Gastroesophageal sphincter (tissue), 3 donors: ENCODE results near the gene C17orf107.

Experiments used
- EP300 ChIP-seq: sonication (generic); formaldehyde crosslinking; IDR thresholded peaks from one replicate; pipeline ENCODE4 v1.6.1; 2017; ENCODE audit warnings: antibody characterized with exemption, mild to moderate bottlenecking
- POLR2A ChIP-seq, 2 donors: fragments of 450-650 bp; IDR thresholded peaks; one replicate each; pipeline ENCODE4 v1.6.1; 2017; ENCODE audit warnings: antibody characterized with exemption in 2 of 2, mild to moderate bottlenecking in 2 of 2, moderate library complexity in 1 of 2
- POLR2AphosphoS5 ChIP-seq: sonication (generic); formaldehyde crosslinking; IDR thresholded peaks from one replicate; pipeline ENCODE4 v1.6.1; 2017; ENCODE audit warnings: antibody characterized with exemption
- TF ChIP-seq, protein P1 (sequence below), 4 experiments: fragments of 200-600 bp in 2 of 4; fragments of 450-650 bp in 2 of 4; sonication (generic) in 1 of 4; IDR thresholded peaks; one replicate each; pipeline ENCODE4 v1.5.1; 2017 to 2019; ENCODE audit warnings: antibody characterized with exemption in 4 of 4, mild to moderate bottlenecking in 2 of 4, moderate library complexity in 2 of 4

DNA sequence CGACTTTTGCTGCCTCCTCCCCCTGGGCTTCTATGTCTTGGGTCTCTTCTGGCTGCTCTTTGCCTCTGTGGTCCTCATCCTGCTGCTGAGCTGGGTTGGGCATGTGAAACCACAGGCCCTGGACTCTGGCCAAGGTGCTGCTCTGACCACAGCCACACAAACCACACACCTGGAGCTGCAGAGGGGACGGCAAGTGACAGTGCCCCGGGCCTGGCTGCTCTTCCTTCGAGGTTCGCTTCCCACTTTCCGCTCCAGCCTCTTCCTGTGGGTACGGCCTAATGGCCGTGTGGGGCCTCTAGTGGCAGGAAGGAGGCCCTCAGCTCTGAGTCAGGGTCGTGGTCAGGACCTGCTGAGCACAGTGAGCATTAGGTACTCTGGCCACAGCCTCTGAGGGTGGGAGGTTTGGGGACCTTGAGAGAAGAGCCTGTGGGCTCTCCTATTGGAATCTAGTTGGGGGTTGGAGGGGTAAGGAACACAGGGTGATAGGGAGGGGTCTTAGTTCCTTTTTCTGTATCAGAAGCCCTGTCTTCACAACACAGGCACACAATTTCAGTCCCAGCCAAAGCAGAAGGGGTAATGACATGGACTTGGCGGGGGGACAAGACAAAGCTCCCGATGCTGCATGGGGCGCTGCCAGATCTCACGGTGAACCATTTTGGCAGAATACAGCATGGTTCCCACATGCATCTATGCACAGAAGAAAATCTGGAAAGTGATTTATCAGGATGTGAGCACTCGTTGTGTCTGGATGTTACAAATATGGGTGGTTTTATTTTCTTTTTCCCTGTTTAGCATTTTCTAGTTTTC lies 35.0 kb downstream of the C17orf107 start:
- TF ChIP-seq, protein P1, sequence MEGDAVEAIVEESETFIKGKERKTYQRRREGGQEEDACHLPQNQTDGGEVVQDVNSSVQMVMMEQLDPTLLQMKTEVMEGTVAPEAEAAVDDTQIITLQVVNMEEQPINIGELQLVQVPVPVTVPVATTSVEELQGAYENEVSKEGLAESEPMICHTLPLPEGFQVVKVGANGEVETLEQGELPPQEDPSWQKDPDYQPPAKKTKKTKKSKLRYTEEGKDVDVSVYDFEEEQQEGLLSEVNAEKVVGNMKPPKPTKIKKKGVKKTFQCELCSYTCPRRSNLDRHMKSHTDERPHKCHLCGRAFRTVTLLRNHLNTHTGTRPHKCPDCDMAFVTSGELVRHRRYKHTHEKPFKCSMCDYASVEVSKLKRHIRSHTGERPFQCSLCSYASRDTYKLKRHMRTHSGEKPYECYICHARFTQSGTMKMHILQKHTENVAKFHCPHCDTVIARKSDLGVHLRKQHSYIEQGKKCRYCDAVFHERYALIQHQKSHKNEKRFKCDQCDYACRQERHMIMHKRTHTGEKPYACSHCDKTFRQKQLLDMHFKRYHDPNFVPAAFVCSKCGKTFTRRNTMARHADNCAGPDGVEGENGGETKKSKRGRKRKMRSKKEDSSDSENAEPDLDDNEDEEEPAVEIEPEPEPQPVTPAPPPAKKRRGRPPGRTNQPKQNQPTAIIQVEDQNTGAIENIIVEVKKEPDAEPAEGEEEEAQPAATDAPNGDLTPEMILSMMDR (IDR thresholded peaks at IDR 0.05): peak in 1 of 4 experiments; percentile 23
- no peak for TF ChIP-seq POLR2A (IDR thresholded peaks at IDR 0.05)
- no peak for TF ChIP-seq POLR2AphosphoS5
- TF ChIP-seq EP300: no peak
